Lung (tissue), 12 donors: ENCODE data around the gene USP32. TPM values are rescaled to one million over a fixed set of nuclear protein-coding genes. Genes with fewer than 3 reads are reported as not detected.

Source experiments
- ATAC-seq: fragments of 200-7000 bp; cut with Tn5 transposase; one replicate; pipeline ENCODE4 v1.9.1; 2020; ENCODE audit warnings: moderate number of reproducible peaks; ENCODE audit not compliant: insufficient read depth, low FRiP score
- DNase-seq, 3 donors: peaks; one replicate each; pipeline ENCODE4 v3.0.0-alpha.2; 2013 to 2017
- H3K27ac ChIP-seq, 2 donors: one replicate each; pipeline ENCODE4 v1.5.1; 2013; ENCODE audit warnings: mild to moderate bottlenecking in 2 of 2, moderate library complexity in 2 of 2, control low read depth in 1 of 2, inconsistent platforms in 1 of 2, low read depth in 1 of 2, low read length in 1 of 2
- H3K27me3 ChIP-seq, 3 donors: one replicate each; pipeline ENCODE4 v1.5.1; 2013; ENCODE audit warnings: low read length in 2 of 3; ENCODE audit not compliant: control insufficient read depth in 3 of 3, insufficient read depth in 3 of 3
- H3K36me3 ChIP-seq, 4 donors: one replicate each; pipeline ENCODE4 v1.5.1; 2013; ENCODE audit warnings: low read length in 4 of 4, mild to moderate bottlenecking in 1 of 4, moderate library complexity in 1 of 4; ENCODE audit not compliant: control insufficient read depth in 4 of 4, insufficient read depth in 4 of 4
- H3K4me1 ChIP-seq, 5 donors: one replicate each; pipeline ENCODE4 v1.5.1; 2013; ENCODE audit warnings: low read length in 5 of 5, mild to moderate bottlenecking in 2 of 5, moderate library complexity in 1 of 5; ENCODE audit not compliant: control insufficient read depth in 5 of 5, insufficient read depth in 5 of 5
- H3K4me3 ChIP-seq: one replicate; pipeline ENCODE4 v1.5.1; 2013; ENCODE audit warnings: mild to moderate bottlenecking, control low read depth, moderate library complexity
- H3K9ac ChIP-seq, 2 donors: one replicate each; pipeline ENCODE4 v1.5.1; 2013; ENCODE audit warnings: low read length in 2 of 2, control low read depth in 1 of 2; ENCODE audit not compliant: insufficient read depth in 1 of 2
- H3K9me3 ChIP-seq, 4 donors: one replicate each; pipeline ENCODE4 v1.5.1; 2013; ENCODE audit warnings: low read length in 3 of 4, mild to moderate bottlenecking in 1 of 4, moderate library complexity in 1 of 4; ENCODE audit not compliant: control insufficient read depth in 4 of 4, insufficient read depth in 3 of 4
- CTCF ChIP-seq: IDR thresholded peaks from 2 replicates; pipeline ENCODE4 v1.5.1; 2012; ENCODE audit warnings: mild to moderate bottlenecking; ENCODE audit errors: control extremely low read depth, extremely low read depth
- WGBS, 2 donors: extraction: QIAGEN DNeasy Blood & Tissue Kit; methylation state at CpG; one replicate each; pipeline ENCODE4 v1.1.7; 2013; 5-methylcytosine and 5-hydroxymethylcytosine counted together
- polyA plus RNA-seq, 2 donors: library from polyadenylated mRNA; stranded (reverse); fragments of 200-250 nt; gene quantifications; one replicate each; pipeline ENCODE4 v1.2.1, GENCODE V29; 2013
- total RNA-seq, 2 donors: library from RNA; depleted of rRNA in 1 of 2; stranded (reverse); fragments of >200 nt in 1 of 2; gene quantifications; one replicate each; pipeline ENCODE4 v1.2.1, GENCODE V29; 2014 to 2021
- donor health status: control.
- donor health status: control.
- donor health status: Bipolar disorder and iron deficiency.
- donor health status: healthy.
- donor health status: DM: yes; HTN: yes; CAD: no.

The USP32 gene
- total and polyA plus RNA-seq, 4 donors, result 18.2 to 96.6 (median 51.1) TPM

- Histone ChIP-seq H3K27ac (no peak overlapping the region), H3K9me3 (no peaks in the 10 kb centered on the region), H3K9ac (no peak overlapping the region), H3K27me3 (no peaks in the 10 kb centered on the region), H3K4me1 (peaks cover 0 to 13% (median 8%) of the 10 kb centered on the region in 5 donors), H3K36me3 (peaks cover under 1 to 7% (median 5%) of the 10 kb centered on the region in 4 donors), H3K4me3 (no peak overlapping the region)
- DNase-seq (no peak), ATAC-seq (no peak)
- 64 to 70% methylated on average over 3 of the region's 3 CpGs for WGBS, 2 donors
- no peak for TF ChIP-seq CTCF
These were observed 217.9 kb downstream of the USP32 start for GRCh38 chr17:60174035-60174434.

GRCh38 chr17:60173304-60173819, 218.6 kb downstream of the USP32 start:
- no peaks in the 10 kb centered on the region for H3K27me3 ChIP-seq
- peaks cover 0 to 5% (median 3%) of the 10 kb centered on the region in 4 donors for H3K36me3 ChIP-seq
- ATAC-seq, result no peak
- no peak for DNase-seq
- H3K4me1 ChIP-seq, result peaks cover 0 to 17% (median 8%) of the 10 kb centered on the region in 5 donors
- no peaks in the 10 kb centered on the region for H3K9me3 ChIP-seq
- TF ChIP-seq CTCF, result no peak
- H3K9ac ChIP-seq, result no peak overlapping the region
- H3K4me3 ChIP-seq, result no peak overlapping the region
- 75 to 89% methylated on average over 2 of the region's 2 CpGs for WGBS, 2 donors
- H3K27ac ChIP-seq, result no peak overlapping the region

DNA sequence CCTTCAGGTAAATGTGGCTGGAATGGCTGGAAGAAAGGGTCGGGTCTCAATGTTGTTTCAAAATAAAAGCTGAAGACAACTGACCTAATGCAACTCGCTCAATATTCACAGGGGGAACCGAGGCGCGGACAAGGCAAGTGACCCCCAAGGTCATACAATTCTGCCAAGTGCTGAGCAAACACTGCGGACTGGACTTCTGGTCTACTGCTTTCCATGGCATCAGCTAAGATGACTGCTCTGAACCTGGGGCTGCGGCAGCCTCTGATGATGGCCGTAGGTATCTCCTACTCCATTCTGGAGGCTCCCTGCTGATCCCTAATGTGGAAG, 220.2 kb downstream of the USP32 start:
- no peaks in the 10 kb centered on the region for H3K27me3 ChIP-seq
- no peak for TF ChIP-seq CTCF
- no peak overlapping the region for H3K4me3 ChIP-seq
- H3K9ac ChIP-seq, result no peak overlapping the region
- ATAC-seq (no peak), DNase-seq (no peak)
- 93 to 98% methylated on average over 8 of the region's 8 CpGs for WGBS, 2 donors
- H3K36me3 ChIP-seq, result peaks cover 0 to 1% (median 0%) of the 10 kb centered on the region in 4 donors
- peak overlapping the region in 1 of 2 donors; percentile 86 for H3K27ac ChIP-seq
- no peaks in the 10 kb centered on the region for H3K9me3 ChIP-seq
- H3K4me1 ChIP-seq, result peaks cover 0 to 26% (median 14%) of the 10 kb centered on the region in 5 donors
